AG04450 (cell line): ENCODE measurements around the gene KIF3C. TPM values are rescaled to one million over a fixed set of nuclear protein-coding genes. Genes with fewer than 3 reads are reported as not detected.
"Not testable (repeated sequence)": the region's sequence is repeated elsewhere in the genome, so short reads cannot be mapped to it uniquely, and the experiment has no call there.

Source experiments
- CTCF ChIA-PET: fragments of 300-600, 350-600 bp; formaldehyde crosslinking; extraction: SDS; loops from one replicate; lab custom pipeline; 2022; ENCODE audit warnings: antibody characterized with exemption, inconsistent platforms; lab: Charles Lee
- POLR2A ChIA-PET: fragments of 350-600 bp; formaldehyde crosslinking; extraction: SDS; loops from one replicate; lab custom pipeline; 2021; ENCODE audit warnings: antibody characterized with exemption, inconsistent platforms; lab: Yijun Ruan, JAX
- DNase-seq: peaks from one replicate; pipeline ENCODE4 v3.0.0-alpha.2; 2011; ENCODE audit warnings: low read depth, low spot score
- H3K27ac ChIP-seq: one replicate; pipeline ENCODE4 v1.5.1; 2012; ENCODE audit warnings: low read depth, low read length, control low read depth
- H3K27me3 ChIP-seq: one replicate; pipeline ENCODE4 v1.6.0; 2012; ENCODE audit warnings: low read length; ENCODE audit not compliant: control insufficient read depth, insufficient read depth
- H3K4me3 ChIP-seq: 2 replicates; pipeline ENCODE4 v1.5.1; 2011; ENCODE audit warnings: mild to moderate bottlenecking, low read depth, low read length, control low read depth
- H3K9me3 ChIP-seq: 2 replicates; pipeline ENCODE4 v1.5.1; 2012; ENCODE audit warnings: low read length; ENCODE audit not compliant: control insufficient read depth, insufficient read depth
- CTCF ChIP-seq: IDR thresholded peaks from 2 replicates; pipeline ENCODE4 v1.5.1; 2011; ENCODE audit warnings: low read depth, low read length, control low read depth, inconsistent platforms
- polyA plus RNA-seq: library from polyadenylated mRNA; depleted of rRNA; stranded (reverse); fragments of >200 nt; gene quantifications from 2 replicates; pipeline ENCODE4 v1.2.3, GENCODE V29; 2011

KIF3C gene
- polyA plus RNA-seq, 1 experiment, result 8.0 TPM

DNA sequence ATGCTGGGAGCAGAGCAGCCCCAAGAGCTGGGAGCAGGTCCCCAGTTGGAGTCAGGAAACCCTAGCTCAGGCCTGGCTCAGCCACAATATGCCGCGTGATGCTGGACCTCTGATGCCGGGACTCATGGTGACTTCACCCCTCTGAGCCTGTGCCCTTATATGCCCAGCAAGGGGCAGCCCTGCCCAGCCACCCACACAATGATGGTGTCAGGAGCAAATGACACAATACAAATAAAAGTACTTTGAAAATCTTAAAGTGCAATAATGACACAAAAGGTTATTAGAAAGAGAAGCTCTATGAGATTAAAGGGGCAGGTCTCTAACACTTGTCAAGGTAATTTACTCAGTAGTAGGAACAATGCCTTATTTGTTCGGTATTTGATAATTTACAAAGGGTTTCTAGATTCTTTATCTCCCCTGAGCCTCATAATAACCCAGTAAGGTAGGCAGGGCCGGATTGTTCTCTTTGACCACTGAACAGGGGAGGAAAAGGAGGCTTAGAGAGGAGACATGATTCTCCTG lies 18.3 kb upstream of the KIF3C start:
- no peak for DNase-seq
- TF ChIP-seq CTCF, result no peak
- H3K4me3 ChIP-seq, result no peak overlapping the region
- CTCF ChIA-PET, result interaction anchor here (0.8 to 2.2 kb wide), 5 partner anchors 9 to 145 kb away, joined by 3 to 7 read pairs (median 6); no protein-coding TSS in a partner anchor
- POLR2A ChIA-PET, result no interaction called here
- H3K9me3 ChIP-seq, result no peaks in the 10 kb centered on the region
- H3K27ac ChIP-seq, result no peak overlapping the region
- H3K27me3 ChIP-seq, result no peaks in the 10 kb centered on the region

DNA sequence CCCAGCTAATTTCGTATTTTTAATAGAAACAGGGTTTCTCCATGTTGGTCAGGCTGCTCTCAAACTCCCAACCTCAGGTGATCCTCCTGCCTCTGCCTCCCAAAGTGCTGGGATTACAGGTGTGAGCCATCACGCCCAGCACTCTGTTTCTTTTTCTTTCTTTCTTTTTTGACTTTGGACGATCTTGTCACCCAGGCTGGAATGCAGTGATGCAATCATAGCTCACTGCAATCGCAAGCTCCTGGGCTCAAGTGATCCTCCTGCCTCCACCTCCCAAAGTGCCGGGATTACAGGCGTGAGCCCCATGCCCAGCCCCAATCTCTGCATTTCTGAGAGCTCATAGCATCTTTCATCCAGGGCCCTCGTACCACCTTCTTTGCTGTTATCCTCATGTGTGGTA lies 17.1 kb upstream of the KIF3C start:
- CTCF ChIA-PET, result interaction anchor here (0.7 to 2.2 kb wide), 4 partner anchors 8 to 146 kb away, joined by 3 to 7 read pairs (median 5); no protein-coding TSS in a partner anchor
- H3K27me3 ChIP-seq, H3K27ac ChIP-seq, POLR2A ChIA-PET, DNase-seq, H3K9me3 ChIP-seq, H3K4me3 ChIP-seq: not testable (repeated sequence)

GRCh38 chr2:25998816-25999383 lies 16.6 kb upstream of the KIF3C start:
- H3K9me3 ChIP-seq, H3K4me3 ChIP-seq, POLR2A ChIA-PET, H3K27me3 ChIP-seq, DNase-seq, H3K27ac ChIP-seq: not testable (repeated sequence)
- CTCF ChIA-PET, result interaction anchor here (0.7 to 1.5 kb wide), 2 partner anchors 48 to 146 kb away, joined by 3 to 4 read pairs; no protein-coding TSS in a partner anchor

DNA sequence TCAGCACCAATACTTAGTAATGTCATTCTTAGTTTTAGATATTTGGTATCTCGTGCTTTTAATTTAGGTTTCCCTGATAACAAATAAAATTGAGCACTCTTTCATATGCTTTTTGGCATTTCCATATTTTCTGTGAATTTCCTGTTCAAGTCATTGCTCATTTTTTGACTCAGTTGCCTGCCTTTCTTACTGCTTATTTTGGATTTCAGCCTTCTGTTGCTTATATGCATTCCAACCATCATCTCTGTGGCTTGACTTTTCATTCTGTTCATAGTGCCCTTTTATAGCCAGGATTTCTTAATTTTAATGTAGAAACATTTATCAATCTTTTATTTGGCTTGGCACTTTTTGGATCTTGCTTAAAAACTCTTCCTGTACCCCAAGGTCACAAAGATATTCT lies 14.5 kb upstream of the KIF3C start:
- DNase-seq, result no peak
- no peaks in the 10 kb centered on the region for H3K9me3 ChIP-seq
- no peak overlapping the region for H3K27ac ChIP-seq
- CTCF ChIA-PET, result no interaction called here
- POLR2A ChIA-PET, result no interaction called here
- H3K4me3 ChIP-seq, result no peak overlapping the region
- H3K27me3 ChIP-seq, result no peaks in the 10 kb centered on the region
- TF ChIP-seq CTCF, result no peak

DNA sequence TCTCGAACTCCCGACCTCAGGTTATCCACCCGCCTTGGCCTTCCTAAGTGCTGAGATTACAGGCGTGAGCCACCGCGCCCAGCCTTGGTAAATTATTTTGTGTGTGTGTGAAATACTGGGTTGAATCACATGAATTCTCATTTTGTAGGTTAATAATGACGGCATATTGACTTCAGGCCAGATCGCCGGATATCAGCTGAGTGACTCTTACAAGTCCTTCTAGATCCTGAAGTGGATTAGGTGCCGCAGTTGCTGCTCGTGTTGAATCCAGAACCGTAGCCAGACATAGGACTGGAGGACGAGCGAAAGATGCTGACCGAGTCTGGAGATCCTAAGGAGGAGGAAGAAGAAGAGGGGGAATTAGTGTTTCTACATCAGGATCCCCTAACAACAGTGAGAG lies 12.2 kb upstream of the KIF3C start:
- Histone ChIP-seq H3K9me3 (no peaks in the 10 kb centered on the region), H3K4me3 (no peak overlapping the region), H3K27me3 (no peaks in the 10 kb centered on the region), H3K27ac (no peak overlapping the region)
- POLR2A ChIA-PET, result no interaction called here
- CTCF ChIA-PET, result no interaction called here
- no peak for TF ChIP-seq CTCF
- no peak for DNase-seq

DNA sequence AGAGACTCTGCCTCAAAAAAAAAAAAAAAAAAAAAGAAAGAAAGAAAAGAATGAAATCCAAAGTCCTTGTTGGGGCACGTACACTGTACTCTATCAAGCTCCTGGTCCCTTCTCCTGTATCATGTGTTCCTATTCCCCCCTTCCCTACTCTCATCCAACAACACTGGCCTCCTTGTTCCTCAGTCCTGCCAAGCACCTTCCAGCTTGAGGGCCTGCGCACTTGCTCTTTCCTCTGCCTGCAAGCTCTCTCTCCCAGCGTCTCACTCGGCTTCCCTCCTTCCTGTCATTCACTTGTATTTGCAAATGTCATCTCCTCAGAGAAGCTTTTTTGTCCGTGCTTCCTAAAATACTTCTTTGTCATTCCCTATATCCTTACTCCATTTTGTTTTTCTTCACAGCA lies 10.8 kb upstream of the KIF3C start:
- H3K27me3 ChIP-seq, result no peaks in the 10 kb centered on the region
- H3K9me3 ChIP-seq, result no peaks in the 10 kb centered on the region
- POLR2A ChIA-PET, result no interaction called here
- TF ChIP-seq CTCF, result no peak
- DNase-seq, result no peak
- CTCF ChIA-PET, result no interaction called here
- H3K4me3 ChIP-seq, result no peak overlapping the region
- no peak overlapping the region for H3K27ac ChIP-seq
